ENCODE results near the gene CNIH4. TPM values are rescaled to one million over a fixed set of nuclear protein-coding genes. Genes with fewer than 3 reads are reported as not detected.

Gene CNIH4
- polyA plus RNA-seq, 1 of the 3 experiments (the other 2 are of a cell fraction): 37.7 TPM

DNA sequence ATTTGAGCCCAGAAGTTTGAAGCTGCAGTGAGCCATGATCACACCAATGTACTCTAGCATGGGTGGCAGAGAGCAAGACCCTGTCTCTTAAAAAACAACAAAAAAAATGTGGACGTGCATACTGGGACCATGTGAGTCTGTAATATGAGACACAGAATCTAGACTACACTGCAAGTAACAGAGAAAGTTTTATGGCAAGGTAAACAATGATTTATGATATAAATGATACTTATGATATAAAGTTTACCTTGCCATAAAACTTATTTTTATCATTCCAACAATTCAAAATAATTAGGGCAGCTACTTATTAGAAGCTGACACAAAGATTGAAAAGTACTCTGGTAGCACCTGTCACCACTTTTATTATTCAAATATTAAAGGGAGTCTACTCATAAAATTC, 43.2 kb downstream of the CNIH4 start:
- Histone ChIP-seq H3K9ac (no peak overlapping the region), H4K20me1 (ENCODE audit: insufficient read depth) (no peaks in the 10 kb centered on the region), H3F3A (replicated peaks; ENCODE audit: insufficient read depth) (no peaks in the 10 kb centered on the region), H3K27me3 (ENCODE audit: insufficient read depth) (no peaks in the 10 kb centered on the region), H3K79me2 (ENCODE audit: insufficient read depth) (peaks cover 8% of the 10 kb centered on the region), H3K27ac (ENCODE audit: low read depth in 2 of 2, low read length in 1 of 2) (no peak overlapping the region), H3K9me2 (no peaks in the 10 kb centered on the region), H3K36me3 (replicated peaks in 1 of 2; ENCODE audit: control insufficient read depth in 1 of 2, insufficient read depth in 2 of 2, low read length in 1 of 2) (peaks cover 92 to 93% of the 10 kb centered on the region in 2 experiments), H3K9me3 (no peaks in the 10 kb centered on the region), H3K4me2 (no peak overlapping the region), H3K4me1 (ENCODE audit: control insufficient read depth in 1 of 2, insufficient read depth in 2 of 2, low read depth in 1 of 2, low read length in 1 of 2) (no peaks in the 10 kb centered on the region), H3K4me3 (ENCODE audit: low read depth in 2 of 2, low read length in 1 of 2) (no peak overlapping the region), H2AFZ (ENCODE audit: low read depth) (no peak overlapping the region)
- ChIA-PET POLR2A (no interaction called here), CTCF (interaction anchor here (0.7 to 1.3 kb wide), 3 partner anchors 14 to 29 kb away, joined by 3 read pairs; no protein-coding TSS in a partner anchor)
- TF ChIP-seq EP300 (IDR thresholded peaks at IDR 0.05; ENCODE audit: borderline replicate concordance in 1 of 2, low read depth in 1 of 2, low read length in 1 of 2): no peak
- no peak for TF ChIP-seq NFIC (IDR thresholded peaks at IDR 0.05; ENCODE audit: borderline replicate concordance)
- no peak for TF ChIP-seq RXRA (IDR thresholded peaks at IDR 0.05; ENCODE audit: borderline replicate concordance, low read depth)
- TF ChIP-seq CHD2 (IDR thresholded peaks at IDR 0.05; ENCODE audit: low read length, partially characterized antibody): no peak
- no peak for TF ChIP-seq GATA2 (CRISPR knock-in tag; IDR thresholded peaks at IDR 0.05)
- TF ChIP-seq FOSL2 (IDR thresholded peaks at IDR 0.05; ENCODE audit: borderline replicate concordance, low read depth): no peak
- TF ChIP-seq, protein P1, sequence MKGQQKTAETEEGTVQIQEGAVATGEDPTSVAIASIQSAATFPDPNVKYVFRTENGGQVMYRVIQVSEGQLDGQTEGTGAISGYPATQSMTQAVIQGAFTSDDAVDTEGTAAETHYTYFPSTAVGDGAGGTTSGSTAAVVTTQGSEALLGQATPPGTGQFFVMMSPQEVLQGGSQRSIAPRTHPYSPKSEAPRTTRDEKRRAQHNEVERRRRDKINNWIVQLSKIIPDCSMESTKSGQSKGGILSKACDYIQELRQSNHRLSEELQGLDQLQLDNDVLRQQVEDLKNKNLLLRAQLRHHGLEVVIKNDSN (IDR thresholded peaks at IDR 0.05; ENCODE audit: borderline replicate concordance, low read depth): no peak
- no peak for TF ChIP-seq EZH2phosphoT487 (IDR thresholded peaks at IDR 0.05; ENCODE audit: borderline replicate concordance, low read depth)
- no peak for TF ChIP-seq SMC3 (IDR thresholded peaks at IDR 0.05; ENCODE audit: low read depth, low read length)
- no peak for TF ChIP-seq TCF12 (IDR thresholded peaks at IDR 0.05)
- no peak for TF ChIP-seq GABPA (IDR thresholded peaks at IDR 0.05; ENCODE audit: low read depth)
- TF ChIP-seq, protein P2, sequence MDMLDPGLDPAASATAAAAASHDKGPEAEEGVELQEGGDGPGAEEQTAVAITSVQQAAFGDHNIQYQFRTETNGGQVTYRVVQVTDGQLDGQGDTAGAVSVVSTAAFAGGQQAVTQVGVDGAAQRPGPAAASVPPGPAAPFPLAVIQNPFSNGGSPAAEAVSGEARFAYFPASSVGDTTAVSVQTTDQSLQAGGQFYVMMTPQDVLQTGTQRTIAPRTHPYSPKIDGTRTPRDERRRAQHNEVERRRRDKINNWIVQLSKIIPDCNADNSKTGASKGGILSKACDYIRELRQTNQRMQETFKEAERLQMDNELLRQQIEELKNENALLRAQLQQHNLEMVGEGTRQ (IDR thresholded peaks at IDR 0.05; ENCODE audit: borderline replicate concordance, low read depth, low read length): no peak
- TF ChIP-seq RFX5 (IDR thresholded peaks at IDR 0.05; ENCODE audit: low read length): no peak
- TF ChIP-seq, protein P3, sequence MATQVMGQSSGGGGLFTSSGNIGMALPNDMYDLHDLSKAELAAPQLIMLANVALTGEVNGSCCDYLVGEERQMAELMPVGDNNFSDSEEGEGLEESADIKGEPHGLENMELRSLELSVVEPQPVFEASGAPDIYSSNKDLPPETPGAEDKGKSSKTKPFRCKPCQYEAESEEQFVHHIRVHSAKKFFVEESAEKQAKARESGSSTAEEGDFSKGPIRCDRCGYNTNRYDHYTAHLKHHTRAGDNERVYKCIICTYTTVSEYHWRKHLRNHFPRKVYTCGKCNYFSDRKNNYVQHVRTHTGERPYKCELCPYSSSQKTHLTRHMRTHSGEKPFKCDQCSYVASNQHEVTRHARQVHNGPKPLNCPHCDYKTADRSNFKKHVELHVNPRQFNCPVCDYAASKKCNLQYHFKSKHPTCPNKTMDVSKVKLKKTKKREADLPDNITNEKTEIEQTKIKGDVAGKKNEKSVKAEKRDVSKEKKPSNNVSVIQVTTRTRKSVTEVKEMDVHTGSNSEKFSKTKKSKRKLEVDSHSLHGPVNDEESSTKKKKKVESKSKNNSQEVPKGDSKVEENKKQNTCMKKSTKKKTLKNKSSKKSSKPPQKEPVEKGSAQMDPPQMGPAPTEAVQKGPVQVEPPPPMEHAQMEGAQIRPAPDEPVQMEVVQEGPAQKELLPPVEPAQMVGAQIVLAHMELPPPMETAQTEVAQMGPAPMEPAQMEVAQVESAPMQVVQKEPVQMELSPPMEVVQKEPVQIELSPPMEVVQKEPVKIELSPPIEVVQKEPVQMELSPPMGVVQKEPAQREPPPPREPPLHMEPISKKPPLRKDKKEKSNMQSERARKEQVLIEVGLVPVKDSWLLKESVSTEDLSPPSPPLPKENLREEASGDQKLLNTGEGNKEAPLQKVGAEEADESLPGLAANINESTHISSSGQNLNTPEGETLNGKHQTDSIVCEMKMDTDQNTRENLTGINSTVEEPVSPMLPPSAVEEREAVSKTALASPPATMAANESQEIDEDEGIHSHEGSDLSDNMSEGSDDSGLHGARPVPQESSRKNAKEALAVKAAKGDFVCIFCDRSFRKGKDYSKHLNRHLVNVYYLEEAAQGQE (IDR thresholded peaks at IDR 0.05; ENCODE audit: low read depth, low read length): no peak
- no peak for TF ChIP-seq MEF2A (IDR thresholded peaks at IDR 0.05; ENCODE audit: borderline replicate concordance, low read depth)
- 96% methylated on average over 1 of the region's 1 CpG for WGBS (ENCODE audit: low lambda C conversion rate)
- no peak for DNase-seq
